ENCODE data around the gene PALB2. TPM values are rescaled to one million over a fixed set of nuclear protein-coding genes. Genes with fewer than 3 reads are reported as not detected.

The PALB2 gene
- total and polyA plus RNA-seq, 10 of the 15 experiments (the other 5 are each of a cell fraction or from before 2014, with no cell fraction given): 9.2 to 24.6 (median 17.6) TPM

GRCh38 chr16:23689442-23690187 lies 48.5 kb upstream of the PALB2 start:
- TF ChIP-seq POLR2A (IDR thresholded peaks at IDR 0.05; ENCODE audit: low read depth, low read length): 0 out of 2 replicates have a peak, but pooled peaks have one; percentile 11
- TF ChIP-seq BCL3 (IDR thresholded peaks at IDR 0.05; ENCODE audit: borderline replicate concordance, insufficient read depth, low read depth, low read length, poor library complexity, severe bottlenecking): no peak
- intact Hi-C loops (cut with micrococcal nuclease; ENCODE audit: unreplicated experiment): no loop called here
- no peaks in the 10 kb centered on the region for H3K9me3 ChIP-seq (replicated peaks; ENCODE audit: control insufficient read depth, insufficient read depth, low read length)
- H2AFZ ChIP-seq (ENCODE audit: control insufficient read depth, low read depth, low read length): no peak overlapping the region
- H3K4me1 ChIP-seq (ENCODE audit: control insufficient read depth, insufficient read depth, low read length): no peaks in the 10 kb centered on the region
- peaks cover 26 to 29% of the 10 kb centered on the region in 2 experiments for H3K36me3 ChIP-seq (ENCODE audit: control insufficient read depth in 2 of 2, insufficient read depth in 2 of 2, low read length in 1 of 2)
- no peaks in the 10 kb centered on the region for H3K27me3 ChIP-seq (replicated peaks in 1 of 2; ENCODE audit: control insufficient read depth in 2 of 2, insufficient read depth in 2 of 2, low read length in 1 of 2)
- no peak for ATAC-seq
- no peak overlapping the region for H3K9ac ChIP-seq (ENCODE audit: control insufficient read depth, insufficient read depth, low read length)
- ChIA-PET RAD21 (ENCODE audit: unreplicated experiment) (no interaction called here), POLR2A (no interaction called here), SMC1A (ENCODE audit: uncharacterized antibody, unreplicated experiment) (interaction anchor here (0.9 kb wide), 1 partner anchor 22 kb away, joined by 3 read pairs; no protein-coding TSS in a partner anchor), CTCF (no interaction called here)
- H4K20me1 ChIP-seq (ENCODE audit: control insufficient read depth, insufficient read depth): no peaks in the 10 kb centered on the region
- in situ Hi-C loops (cut with MboI): loop anchor here (5.0 kb wide), 1 partner anchor 48 kb away; no protein-coding TSS in a partner anchor
- H3K27ac ChIP-seq (ENCODE audit: control insufficient read depth, insufficient read depth): no peak overlapping the region
- BruUV-seq (replicated peaks): TSS peak; percentile 85
- DNase-seq (ENCODE audit: low read depth, low spot score): no peak
- H3K4me2 ChIP-seq (ENCODE audit: control insufficient read depth, insufficient read depth): no peak overlapping the region
- H3K4me3 ChIP-seq: no peak overlapping the region
- no peaks in the 10 kb centered on the region for H3K79me2 ChIP-seq (ENCODE audit: control insufficient read depth, insufficient read depth, low read length)
- FAIRE-seq: no peak
- 98% methylated on average over 30 of the region's 36 CpGs for WGBS (ENCODE audit: insufficient coverage, insufficient replicate concordance, low lambda C conversion rate, missing lambda C conversion rate)

GRCh38 chr16:23687034-23687808 lies 46.1 kb upstream of the PALB2 start:
- ATAC-seq (no peak), FAIRE-seq (no peak), DNase-seq (ENCODE audit: low read depth, low spot score) (no peak)
- SMC1A ChIA-PET (ENCODE audit: uncharacterized antibody, unreplicated experiment): interaction anchor here (1.2 kb wide), 1 partner anchor 22 kb away, joined by 3 read pairs; no protein-coding TSS in a partner anchor
- no TSS peak for BruUV-seq (replicated peaks)
- POLR2A ChIA-PET: interaction anchor here (0.6 kb wide), 1 partner anchor 1304 kb away, joined by 3 read pairs; no protein-coding TSS in a partner anchor
- RAD21 ChIA-PET (ENCODE audit: unreplicated experiment): no interaction called here
- intact Hi-C loops (cut with micrococcal nuclease; ENCODE audit: unreplicated experiment) (no loop called here), in situ Hi-C loops (cut with MboI) (loop anchor here (5.0 kb wide), 1 partner anchor 50 kb away; no protein-coding TSS in a partner anchor)
- Histone ChIP-seq H3K4me2 (ENCODE audit: control insufficient read depth, insufficient read depth) (no peak overlapping the region), H3K4me1 (ENCODE audit: control insufficient read depth, insufficient read depth, low read length) (no peaks in the 10 kb centered on the region), H3K79me2 (ENCODE audit: control insufficient read depth, insufficient read depth, low read length) (peaks cover 5% of the 10 kb centered on the region), H3K36me3 (ENCODE audit: control insufficient read depth in 2 of 2, insufficient read depth in 2 of 2, low read length in 1 of 2) (peaks cover 39 to 44% of the 10 kb centered on the region in 2 experiments), H3K9ac (ENCODE audit: control insufficient read depth, insufficient read depth, low read length) (no peak overlapping the region), H3K27ac (ENCODE audit: control insufficient read depth, insufficient read depth) (no peak overlapping the region), H2AFZ (ENCODE audit: control insufficient read depth, low read depth, low read length) (no peak overlapping the region), H3K4me3 (no peak overlapping the region), H3K27me3 (replicated peaks in 1 of 2; ENCODE audit: control insufficient read depth in 2 of 2, insufficient read depth in 2 of 2, low read length in 1 of 2) (no peaks in the 10 kb centered on the region), H3K9me3 (replicated peaks; ENCODE audit: control insufficient read depth, insufficient read depth, low read length) (no peaks in the 10 kb centered on the region), H4K20me1 (ENCODE audit: control insufficient read depth, insufficient read depth) (no peaks in the 10 kb centered on the region)
- WGBS (ENCODE audit: insufficient coverage, insufficient replicate concordance, low lambda C conversion rate, missing lambda C conversion rate): 97% methylated on average over 16 of the region's 16 CpGs
- CTCF ChIA-PET: interaction anchor here (0.5 kb wide), 1 partner anchor 120 kb away, joined by 3 read pairs; no protein-coding TSS in a partner anchor
- TF ChIP-seq FOXM1 (IDR thresholded peaks at IDR 0.05; ENCODE audit: low read depth, low read length) (no peak), SIX5 (IDR thresholded peaks at IDR 0.05; ENCODE audit: low read depth, low read length, severe bottlenecking) (no peak), RELA (IDR thresholded peaks at IDR 0.05; ENCODE audit: borderline replicate concordance, partially characterized antibody) (no peak), PRDM15 (CRISPR knock-in tag; IDR thresholded peaks at IDR 0.05) (no peak)
